ENCODE data around the gene PGAM2.

The PGAM2 gene

DNA sequence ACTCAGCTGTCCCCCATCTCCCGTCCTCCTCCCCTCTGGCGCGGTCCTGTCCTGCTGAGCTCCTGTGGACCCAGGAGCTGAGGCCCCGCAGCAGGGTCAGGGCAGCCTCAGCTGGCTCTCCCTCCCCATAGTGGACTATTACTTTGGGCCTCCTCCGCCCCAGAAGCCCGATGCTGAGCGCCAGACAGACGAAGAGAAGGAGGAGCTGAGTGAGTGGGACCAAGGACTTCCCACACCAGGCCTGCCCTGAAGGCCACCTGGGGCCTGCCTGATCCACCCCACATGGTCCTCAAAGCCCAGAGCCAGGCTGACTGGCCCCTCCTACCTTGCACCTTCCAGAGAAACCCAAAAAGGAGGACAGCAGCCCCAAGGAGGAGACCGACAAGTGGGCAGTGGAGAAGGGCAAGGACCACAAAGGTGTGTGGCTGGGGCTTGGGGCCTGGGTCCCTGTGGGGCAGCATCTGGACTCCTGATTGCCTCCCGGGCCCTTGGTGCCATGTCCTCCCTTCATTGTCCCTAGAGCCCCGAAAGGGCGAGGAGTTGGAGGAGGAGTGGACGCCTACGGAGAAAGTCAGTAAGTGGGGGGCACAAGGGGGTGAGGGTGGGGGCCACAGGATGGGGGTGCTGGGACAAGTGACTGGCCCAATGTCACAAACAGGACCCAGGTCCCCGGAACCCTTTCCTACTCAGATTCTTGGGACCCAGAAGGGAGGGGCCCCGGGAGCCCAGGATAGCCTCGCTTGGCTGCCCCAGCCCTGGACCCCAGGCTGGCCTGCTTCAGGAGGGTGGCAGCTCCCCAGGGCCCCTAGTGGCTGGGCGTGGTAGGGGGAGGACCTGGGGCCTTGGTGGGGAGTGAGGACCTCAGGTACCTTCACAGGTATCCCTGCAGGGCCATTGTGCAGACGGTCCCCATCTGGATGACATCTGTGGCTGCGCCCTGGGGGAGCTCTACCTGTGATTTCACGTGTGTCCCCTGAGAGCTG lies 43.7 kb upstream of the PGAM2 start:
- no peak for TF ChIP-seq CSDC2 (CRISPR knock-in tag; IDR thresholded peaks at IDR 0.05)
- no peak for ATAC-seq

DNA sequence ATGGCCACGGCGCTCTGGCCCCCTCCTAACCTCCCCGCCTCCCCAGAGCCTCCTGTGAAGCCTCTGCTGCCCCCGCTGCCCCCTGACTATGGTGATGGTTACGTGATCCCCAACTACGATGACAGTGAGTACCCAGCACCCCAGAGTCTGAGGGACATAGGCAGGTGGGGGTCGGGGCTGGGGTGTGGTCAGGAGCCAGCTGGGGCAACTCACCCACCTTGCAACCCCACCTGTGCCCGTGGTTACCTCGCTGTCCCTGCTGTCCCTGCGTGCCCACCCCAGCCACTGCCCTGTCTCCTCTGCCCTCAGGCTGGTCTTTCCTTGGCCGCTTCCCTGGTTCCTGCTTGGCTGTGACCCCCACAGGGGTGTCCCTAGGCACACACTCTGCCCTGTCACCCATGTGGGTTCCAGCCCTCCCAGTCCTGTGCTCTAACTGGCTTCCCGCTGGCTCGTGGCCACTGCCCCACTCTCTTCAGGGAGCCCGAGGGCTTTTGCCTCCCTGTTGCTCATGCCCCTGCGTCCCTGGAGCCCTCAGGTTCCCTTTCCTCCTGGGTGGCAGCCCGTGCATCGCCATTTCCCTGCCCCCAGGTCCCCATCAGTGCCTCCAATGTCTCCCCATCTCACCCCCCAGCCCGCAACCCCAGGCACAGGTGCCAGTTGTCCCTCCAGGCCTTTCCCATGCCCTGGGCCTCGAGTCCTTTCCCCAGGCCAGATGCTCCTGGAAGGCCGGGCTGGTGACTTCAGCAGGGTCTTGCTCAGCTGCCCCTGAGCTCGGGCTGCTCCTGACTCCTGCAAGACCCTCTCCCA lies 42.8 kb upstream of the PGAM2 start:
- ATAC-seq: no peak
- no peak for TF ChIP-seq ZNF70 (CRISPR knock-in tag; IDR thresholded peaks at IDR 0.05)
- TF ChIP-seq, protein P1, sequence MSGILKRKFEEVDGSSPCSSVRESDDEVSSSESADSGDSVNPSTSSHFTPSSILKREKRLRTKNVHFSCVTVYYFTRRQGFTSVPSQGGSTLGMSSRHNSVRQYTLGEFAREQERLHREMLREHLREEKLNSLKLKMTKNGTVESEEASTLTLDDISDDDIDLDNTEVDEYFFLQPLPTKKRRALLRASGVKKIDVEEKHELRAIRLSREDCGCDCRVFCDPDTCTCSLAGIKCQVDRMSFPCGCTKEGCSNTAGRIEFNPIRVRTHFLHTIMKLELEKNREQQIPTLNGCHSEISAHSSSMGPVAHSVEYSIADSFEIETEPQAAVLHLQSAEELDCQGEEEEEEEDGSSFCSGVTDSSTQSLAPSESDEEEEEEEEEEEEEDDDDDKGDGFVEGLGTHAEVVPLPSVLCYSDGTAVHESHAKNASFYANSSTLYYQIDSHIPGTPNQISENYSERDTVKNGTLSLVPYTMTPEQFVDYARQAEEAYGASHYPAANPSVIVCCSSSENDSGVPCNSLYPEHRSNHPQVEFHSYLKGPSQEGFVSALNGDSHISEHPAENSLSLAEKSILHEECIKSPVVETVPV (CRISPR knock-in tag; IDR thresholded peaks at IDR 0.05): no peak
- no peak for TF ChIP-seq SNAI2 (CRISPR knock-in tag; IDR thresholded peaks at IDR 0.05)
- no peak for TF ChIP-seq ARNTL (CRISPR knock-in tag; IDR thresholded peaks at IDR 0.05; ENCODE audit: borderline replicate concordance, low read depth)
- TF ChIP-seq, protein P2, sequence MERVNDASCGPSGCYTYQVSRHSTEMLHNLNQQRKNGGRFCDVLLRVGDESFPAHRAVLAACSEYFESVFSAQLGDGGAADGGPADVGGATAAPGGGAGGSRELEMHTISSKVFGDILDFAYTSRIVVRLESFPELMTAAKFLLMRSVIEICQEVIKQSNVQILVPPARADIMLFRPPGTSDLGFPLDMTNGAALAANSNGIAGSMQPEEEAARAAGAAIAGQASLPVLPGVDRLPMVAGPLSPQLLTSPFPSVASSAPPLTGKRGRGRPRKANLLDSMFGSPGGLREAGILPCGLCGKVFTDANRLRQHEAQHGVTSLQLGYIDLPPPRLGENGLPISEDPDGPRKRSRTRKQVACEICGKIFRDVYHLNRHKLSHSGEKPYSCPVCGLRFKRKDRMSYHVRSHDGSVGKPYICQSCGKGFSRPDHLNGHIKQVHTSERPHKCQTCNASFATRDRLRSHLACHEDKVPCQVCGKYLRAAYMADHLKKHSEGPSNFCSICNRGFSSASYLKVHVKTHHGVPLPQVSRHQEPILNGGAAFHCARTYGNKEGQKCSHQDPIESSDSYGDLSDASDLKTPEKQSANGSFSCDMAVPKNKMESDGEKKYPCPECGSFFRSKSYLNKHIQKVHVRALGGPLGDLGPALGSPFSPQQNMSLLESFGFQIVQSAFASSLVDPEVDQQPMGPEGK (CRISPR knock-in tag; IDR thresholded peaks at IDR 0.05; ENCODE audit: borderline replicate concordance): no peak
- TF ChIP-seq, protein P3, sequence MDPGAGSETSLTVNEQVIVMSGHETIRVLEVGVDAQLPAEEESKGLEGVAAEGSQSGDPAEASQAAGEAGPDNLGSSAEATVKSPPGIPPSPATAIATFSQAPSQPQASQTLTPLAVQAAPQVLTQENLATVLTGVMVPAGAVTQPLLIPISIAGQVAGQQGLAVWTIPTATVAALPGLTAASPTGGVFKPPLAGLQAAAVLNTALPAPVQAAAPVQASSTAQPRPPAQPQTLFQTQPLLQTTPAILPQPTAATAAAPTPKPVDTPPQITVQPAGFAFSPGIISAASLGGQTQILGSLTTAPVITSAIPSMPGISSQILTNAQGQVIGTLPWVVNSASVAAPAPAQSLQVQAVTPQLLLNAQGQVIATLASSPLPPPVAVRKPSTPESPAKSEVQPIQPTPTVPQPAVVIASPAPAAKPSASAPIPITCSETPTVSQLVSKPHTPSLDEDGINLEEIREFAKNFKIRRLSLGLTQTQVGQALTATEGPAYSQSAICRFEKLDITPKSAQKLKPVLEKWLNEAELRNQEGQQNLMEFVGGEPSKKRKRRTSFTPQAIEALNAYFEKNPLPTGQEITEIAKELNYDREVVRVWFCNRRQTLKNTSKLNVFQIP (CRISPR knock-in tag; IDR thresholded peaks at IDR 0.05; ENCODE audit: borderline replicate concordance, low read depth): no peak
- no peak for TF ChIP-seq PPARA (CRISPR knock-in tag; IDR thresholded peaks at IDR 0.05; ENCODE audit: borderline replicate concordance)
- no peak for TF ChIP-seq ZNF8 (CRISPR knock-in tag; IDR thresholded peaks at IDR 0.05)
- TF ChIP-seq, protein P4, sequence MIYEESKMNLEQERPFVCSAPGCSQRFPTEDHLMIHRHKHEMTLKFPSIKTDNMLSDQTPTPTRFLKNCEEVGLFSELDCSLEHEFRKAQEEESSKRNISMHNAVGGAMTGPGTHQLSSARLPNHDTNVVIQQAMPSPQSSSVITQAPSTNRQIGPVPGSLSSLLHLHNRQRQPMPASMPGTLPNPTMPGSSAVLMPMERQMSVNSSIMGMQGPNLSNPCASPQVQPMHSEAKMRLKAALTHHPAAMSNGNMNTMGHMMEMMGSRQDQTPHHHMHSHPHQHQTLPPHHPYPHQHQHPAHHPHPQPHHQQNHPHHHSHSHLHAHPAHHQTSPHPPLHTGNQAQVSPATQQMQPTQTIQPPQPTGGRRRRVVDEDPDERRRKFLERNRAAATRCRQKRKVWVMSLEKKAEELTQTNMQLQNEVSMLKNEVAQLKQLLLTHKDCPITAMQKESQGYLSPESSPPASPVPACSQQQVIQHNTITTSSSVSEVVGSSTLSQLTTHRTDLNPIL (CRISPR knock-in tag; IDR thresholded peaks at IDR 0.05; ENCODE audit: low read depth): no peak
- no peak for TF ChIP-seq GLIS3 (CRISPR knock-in tag; IDR thresholded peaks at IDR 0.05)
- TF ChIP-seq ZFP3 (CRISPR knock-in tag; IDR thresholded peaks at IDR 0.05): no peak
- no peak for TF ChIP-seq OSR1 (CRISPR knock-in tag; IDR thresholded peaks at IDR 0.05)
- TF ChIP-seq ISL1 (CRISPR knock-in tag; IDR thresholded peaks at IDR 0.05): no peak
- no peak for TF ChIP-seq RARB (CRISPR knock-in tag; IDR thresholded peaks at IDR 0.05)
- TF ChIP-seq ZFP30 (CRISPR knock-in tag; IDR thresholded peaks at IDR 0.05): no peak
- TF ChIP-seq ZNF565 (CRISPR knock-in tag; conservative IDR thresholded peaks at IDR 0.05; ENCODE audit: low read depth): no peak
- TF ChIP-seq ZC3H10 (CRISPR knock-in tag; IDR thresholded peaks at IDR 0.05): no peak
- TF ChIP-seq CSDC2 (CRISPR knock-in tag; IDR thresholded peaks at IDR 0.05): no peak
- no peak for TF ChIP-seq ESRRG (CRISPR knock-in tag; IDR thresholded peaks at IDR 0.05)

DNA sequence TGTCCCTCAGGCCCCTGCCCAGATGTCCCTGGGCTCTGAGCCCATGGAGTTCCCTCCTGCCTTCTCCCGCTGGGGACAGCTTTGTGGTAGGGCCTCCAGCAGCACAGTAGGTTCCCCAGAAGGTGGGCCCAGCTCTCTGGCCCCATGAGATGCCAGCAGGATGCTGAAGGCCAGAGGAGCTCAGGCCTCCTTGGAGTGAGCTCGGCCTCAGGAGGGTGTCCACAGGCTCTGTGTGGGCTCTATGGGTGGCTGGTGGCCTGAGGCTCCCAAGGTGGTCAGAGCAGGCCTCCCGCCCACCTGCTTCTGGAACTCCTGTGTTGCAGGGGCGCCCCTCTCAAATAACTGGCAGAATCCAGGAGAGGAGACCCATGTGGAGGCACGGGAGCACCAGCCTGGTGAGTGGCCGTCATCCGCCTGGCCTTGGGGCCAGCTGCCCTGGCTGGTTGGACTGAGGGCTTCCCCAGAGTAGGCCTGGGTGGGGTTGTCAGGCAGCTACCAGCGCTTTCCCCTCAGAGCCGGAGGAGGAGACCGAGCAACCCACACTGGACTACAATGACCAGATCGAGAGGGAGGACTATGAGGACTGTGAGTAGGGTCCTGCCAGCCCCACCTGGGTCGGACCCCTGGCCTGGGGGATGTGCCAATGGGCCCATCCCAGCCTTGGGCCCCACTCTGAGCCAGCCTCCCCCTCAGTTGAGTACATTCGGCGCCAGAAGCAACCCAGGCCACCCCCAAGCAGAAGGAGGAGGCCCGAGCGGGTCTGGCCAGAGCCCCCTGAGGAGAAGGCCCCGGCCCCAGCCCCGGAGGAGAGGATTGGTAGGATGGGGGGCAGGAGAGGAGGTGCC lies 42.0 kb upstream of the PGAM2 start:
- no peak for ATAC-seq
- TF ChIP-seq, protein P3 (CRISPR knock-in tag; IDR thresholded peaks at IDR 0.05; ENCODE audit: borderline replicate concordance, low read depth): no peak
- TF ChIP-seq ZNF565 (CRISPR knock-in tag; conservative IDR thresholded peaks at IDR 0.05; ENCODE audit: low read depth): no peak
- TF ChIP-seq RARB (CRISPR knock-in tag; IDR thresholded peaks at IDR 0.05): no peak
- TF ChIP-seq PPARA (CRISPR knock-in tag; IDR thresholded peaks at IDR 0.05; ENCODE audit: borderline replicate concordance): no peak
- TF ChIP-seq ZFP3 (CRISPR knock-in tag; IDR thresholded peaks at IDR 0.05): no peak
- TF ChIP-seq, protein P5, sequence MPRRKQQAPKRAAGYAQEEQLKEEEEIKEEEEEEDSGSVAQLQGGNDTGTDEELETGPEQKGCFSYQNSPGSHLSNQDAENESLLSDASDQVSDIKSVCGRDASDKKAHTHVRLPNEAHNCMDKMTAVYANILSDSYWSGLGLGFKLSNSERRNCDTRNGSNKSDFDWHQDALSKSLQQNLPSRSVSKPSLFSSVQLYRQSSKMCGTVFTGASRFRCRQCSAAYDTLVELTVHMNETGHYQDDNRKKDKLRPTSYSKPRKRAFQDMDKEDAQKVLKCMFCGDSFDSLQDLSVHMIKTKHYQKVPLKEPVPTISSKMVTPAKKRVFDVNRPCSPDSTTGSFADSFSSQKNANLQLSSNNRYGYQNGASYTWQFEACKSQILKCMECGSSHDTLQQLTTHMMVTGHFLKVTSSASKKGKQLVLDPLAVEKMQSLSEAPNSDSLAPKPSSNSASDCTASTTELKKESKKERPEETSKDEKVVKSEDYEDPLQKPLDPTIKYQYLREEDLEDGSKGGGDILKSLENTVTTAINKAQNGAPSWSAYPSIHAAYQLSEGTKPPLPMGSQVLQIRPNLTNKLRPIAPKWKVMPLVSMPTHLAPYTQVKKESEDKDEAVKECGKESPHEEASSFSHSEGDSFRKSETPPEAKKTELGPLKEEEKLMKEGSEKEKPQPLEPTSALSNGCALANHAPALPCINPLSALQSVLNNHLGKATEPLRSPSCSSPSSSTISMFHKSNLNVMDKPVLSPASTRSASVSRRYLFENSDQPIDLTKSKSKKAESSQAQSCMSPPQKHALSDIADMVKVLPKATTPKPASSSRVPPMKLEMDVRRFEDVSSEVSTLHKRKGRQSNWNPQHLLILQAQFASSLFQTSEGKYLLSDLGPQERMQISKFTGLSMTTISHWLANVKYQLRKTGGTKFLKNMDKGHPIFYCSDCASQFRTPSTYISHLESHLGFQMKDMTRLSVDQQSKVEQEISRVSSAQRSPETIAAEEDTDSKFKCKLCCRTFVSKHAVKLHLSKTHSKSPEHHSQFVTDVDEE (CRISPR knock-in tag; IDR thresholded peaks at IDR 0.05): no peak
- TF ChIP-seq, protein P1 (CRISPR knock-in tag; IDR thresholded peaks at IDR 0.05): no peak
- TF ChIP-seq ZFP30 (CRISPR knock-in tag; IDR thresholded peaks at IDR 0.05): no peak
- no peak for TF ChIP-seq ZC3H10 (CRISPR knock-in tag; IDR thresholded peaks at IDR 0.05)

All from SK-N-SH treated with all-trans-retinoic acid at 6 μM for 48 hours (cell line).